Measurements from ENCODE around the gene SPINT2.

GRCh38 chr19:38239816-38240215, 24.6 kb upstream of the SPINT2 start:
- TF ChIP-seq RARB (CRISPR knock-in tag; IDR thresholded peaks at IDR 0.05) (no peak), ISL1 (CRISPR knock-in tag; IDR thresholded peaks at IDR 0.05) (no peak), PPARA (CRISPR knock-in tag; IDR thresholded peaks at IDR 0.05; ENCODE audit: borderline replicate concordance) (no peak), ZFP30 (CRISPR knock-in tag; IDR thresholded peaks at IDR 0.05) (no peak), TOX (CRISPR knock-in tag; IDR thresholded peaks at IDR 0.05; ENCODE audit: borderline replicate concordance) (no peak), ARNTL (CRISPR knock-in tag; IDR thresholded peaks at IDR 0.05; ENCODE audit: borderline replicate concordance, low read depth) (no peak), ZFP3 (CRISPR knock-in tag; IDR thresholded peaks at IDR 0.05) (no peak), ZC3H10 (CRISPR knock-in tag; IDR thresholded peaks at IDR 0.05) (no peak), ESRRG (CRISPR knock-in tag; IDR thresholded peaks at IDR 0.05) (no peak), BACH2 (CRISPR knock-in tag; IDR thresholded peaks at IDR 0.05; ENCODE audit: borderline replicate concordance) (no peak), ZNF8 (CRISPR knock-in tag; IDR thresholded peaks at IDR 0.05) (no peak)
- TF ChIP-seq, protein P1, sequence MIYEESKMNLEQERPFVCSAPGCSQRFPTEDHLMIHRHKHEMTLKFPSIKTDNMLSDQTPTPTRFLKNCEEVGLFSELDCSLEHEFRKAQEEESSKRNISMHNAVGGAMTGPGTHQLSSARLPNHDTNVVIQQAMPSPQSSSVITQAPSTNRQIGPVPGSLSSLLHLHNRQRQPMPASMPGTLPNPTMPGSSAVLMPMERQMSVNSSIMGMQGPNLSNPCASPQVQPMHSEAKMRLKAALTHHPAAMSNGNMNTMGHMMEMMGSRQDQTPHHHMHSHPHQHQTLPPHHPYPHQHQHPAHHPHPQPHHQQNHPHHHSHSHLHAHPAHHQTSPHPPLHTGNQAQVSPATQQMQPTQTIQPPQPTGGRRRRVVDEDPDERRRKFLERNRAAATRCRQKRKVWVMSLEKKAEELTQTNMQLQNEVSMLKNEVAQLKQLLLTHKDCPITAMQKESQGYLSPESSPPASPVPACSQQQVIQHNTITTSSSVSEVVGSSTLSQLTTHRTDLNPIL (CRISPR knock-in tag; IDR thresholded peaks at IDR 0.05; ENCODE audit: low read depth), result no peak
- TF ChIP-seq, protein P2, sequence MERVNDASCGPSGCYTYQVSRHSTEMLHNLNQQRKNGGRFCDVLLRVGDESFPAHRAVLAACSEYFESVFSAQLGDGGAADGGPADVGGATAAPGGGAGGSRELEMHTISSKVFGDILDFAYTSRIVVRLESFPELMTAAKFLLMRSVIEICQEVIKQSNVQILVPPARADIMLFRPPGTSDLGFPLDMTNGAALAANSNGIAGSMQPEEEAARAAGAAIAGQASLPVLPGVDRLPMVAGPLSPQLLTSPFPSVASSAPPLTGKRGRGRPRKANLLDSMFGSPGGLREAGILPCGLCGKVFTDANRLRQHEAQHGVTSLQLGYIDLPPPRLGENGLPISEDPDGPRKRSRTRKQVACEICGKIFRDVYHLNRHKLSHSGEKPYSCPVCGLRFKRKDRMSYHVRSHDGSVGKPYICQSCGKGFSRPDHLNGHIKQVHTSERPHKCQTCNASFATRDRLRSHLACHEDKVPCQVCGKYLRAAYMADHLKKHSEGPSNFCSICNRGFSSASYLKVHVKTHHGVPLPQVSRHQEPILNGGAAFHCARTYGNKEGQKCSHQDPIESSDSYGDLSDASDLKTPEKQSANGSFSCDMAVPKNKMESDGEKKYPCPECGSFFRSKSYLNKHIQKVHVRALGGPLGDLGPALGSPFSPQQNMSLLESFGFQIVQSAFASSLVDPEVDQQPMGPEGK (CRISPR knock-in tag; IDR thresholded peaks at IDR 0.05; ENCODE audit: borderline replicate concordance), result no peak

All from SK-N-SH treated with all-trans-retinoic acid at 6 μM for 48 hours (cell line).